ENCODE results near the gene MED15.

MED15 gene

DNA sequence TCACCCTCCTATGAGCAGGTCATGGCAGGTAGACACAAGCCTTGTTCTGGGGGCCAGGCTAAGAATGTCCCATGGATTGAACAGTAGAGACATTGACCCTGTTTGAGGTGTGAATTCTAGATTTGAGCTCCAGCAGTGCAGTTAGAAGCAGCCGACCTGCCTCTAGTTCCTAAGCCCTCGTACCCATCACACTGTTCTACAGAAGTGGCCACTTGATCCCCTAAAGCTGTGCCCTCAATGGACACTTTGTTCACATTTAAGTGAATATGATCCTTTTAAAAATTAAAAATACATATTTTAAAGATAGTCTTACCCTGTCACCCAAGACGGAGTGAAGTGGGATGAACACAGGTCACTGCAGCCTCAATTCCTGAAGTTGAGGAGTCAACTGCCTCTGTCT, 122.0 kb downstream of the MED15 start:
- no peak for DNase-seq

DNA sequence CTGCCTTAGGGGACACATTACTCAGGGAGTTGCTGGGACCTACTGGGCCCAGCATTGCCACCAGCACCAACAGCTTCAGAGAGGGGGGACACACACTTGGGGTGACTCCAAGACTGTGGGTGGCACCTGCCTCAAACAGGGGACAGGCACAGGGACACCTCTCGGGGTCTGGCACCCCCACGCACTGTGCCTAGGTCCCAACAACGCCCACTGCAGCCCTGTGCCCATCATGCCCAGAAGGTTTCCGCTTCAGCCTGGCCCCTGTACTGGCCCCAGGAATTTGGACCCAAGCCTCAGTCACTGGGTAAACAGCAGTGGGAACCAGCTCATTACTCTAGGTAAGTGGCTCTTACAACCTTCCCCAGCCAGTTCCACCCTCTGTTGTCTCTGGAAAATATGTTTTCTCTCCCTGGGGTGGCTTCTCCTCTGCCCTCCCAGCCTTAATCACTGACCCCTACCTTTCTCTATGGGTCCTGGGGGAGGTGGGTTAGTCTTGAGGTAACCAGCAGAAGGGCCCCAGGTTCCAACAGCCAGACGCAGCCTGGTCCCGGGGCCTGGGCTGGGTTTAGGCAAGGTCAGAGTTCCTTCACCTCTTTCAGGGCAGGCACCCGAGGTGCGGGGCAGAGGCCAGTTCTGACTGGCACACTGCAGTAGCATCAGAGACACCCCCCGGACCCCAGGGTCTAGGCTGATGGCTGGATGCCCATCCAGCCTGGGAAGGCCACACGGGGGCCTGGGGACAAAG, 123.6 kb downstream of the MED15 start:
- no peak for DNase-seq

DNA sequence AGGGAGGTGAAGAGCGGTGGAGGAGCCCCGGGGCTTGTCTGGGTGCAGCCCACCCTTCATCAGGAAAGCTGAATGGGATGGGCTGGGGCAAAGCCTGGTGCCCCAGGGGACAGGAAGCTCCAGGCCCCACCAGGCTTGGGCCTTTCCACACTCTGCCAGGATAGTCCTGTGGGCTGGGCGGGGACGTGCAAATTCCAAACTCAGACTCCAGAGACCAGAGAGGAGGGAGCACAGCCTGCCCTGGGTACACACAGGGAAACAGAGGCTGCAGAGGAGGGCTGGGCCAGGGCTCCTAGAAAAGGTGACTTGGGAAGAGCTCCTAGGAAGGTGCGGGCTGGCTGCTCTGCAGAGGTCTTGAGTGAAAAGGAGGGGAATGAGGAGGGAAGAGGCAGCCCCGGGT, 124.7 kb downstream of the MED15 start:
- DNase-seq = no peak

GRCh38 chr22:20632518-20632917, 125.1 kb downstream of the MED15 start:
- no peak for DNase-seq

DNA sequence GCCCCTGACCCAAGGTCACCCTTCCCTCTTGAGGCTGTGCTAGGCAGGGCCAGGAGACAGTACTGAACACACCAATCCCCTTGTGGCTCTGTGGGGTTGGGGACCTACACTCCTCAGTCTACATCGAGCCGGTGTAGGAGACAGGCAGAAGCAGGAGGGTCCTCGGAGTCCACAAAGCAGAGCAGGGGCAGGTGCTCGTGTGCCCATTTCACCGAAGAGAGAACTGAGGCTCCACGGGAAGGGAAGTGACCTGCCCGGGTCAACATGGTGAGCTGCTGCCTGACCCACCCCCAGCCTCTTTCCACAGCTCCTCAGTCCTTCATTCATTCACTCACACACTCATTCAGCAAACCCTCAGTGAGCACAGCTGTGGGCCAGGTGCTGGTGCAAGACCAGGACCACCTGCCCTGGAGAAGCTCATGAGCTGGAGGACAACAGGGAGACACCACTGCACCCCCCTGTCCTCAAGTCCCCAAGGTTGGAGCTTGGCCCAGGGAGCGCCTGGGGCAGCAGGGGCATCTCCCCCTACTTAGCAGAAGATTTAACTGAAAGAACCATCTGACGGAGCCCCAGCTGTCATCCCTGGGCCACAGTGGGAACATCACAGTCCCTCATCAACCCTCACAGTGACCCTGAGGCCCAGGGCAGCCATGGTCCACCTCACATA, 127.3 kb downstream of the MED15 start:
- no peak for DNase-seq

GRCh38 chr22:20635227-20635591, 127.8 kb downstream of the MED15 start:
- no peak for DNase-seq

DNA sequence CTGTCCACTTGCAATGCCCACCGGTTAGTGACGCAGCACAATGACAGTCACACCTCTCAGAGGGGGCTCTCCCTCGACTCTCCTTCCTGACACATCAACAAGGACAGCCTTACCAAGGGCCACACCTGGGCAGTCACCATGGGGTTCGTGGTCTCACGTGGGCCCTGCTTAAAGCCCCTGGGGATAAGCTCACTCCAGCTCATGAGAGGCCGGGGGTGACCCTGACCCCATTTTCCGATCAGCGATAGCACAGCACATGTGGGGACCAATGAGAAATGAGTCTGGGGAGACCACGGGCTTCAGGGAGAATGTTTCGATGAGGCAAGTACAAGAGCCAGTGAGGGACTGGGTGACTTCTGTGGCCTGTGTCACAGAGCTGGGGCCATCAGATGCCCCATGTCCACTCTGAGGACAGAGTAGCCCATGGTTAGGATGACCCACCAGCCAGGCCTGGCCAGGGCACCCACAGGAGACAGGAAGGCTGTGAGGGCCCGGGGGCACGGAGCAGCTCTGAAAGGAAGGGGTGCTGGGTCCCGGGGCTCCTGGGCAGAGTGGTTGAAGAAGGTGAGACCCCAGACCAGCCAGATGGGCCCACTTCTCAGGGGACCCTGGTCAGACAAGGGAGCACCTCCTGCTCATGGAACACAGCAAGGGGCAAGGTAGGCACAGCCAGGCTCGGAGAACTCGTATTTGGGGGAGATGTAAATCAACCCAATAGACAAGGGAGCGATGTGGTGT, 128.8 kb downstream of the MED15 start:
- DNase-seq = no peak

GRCh38 chr22:20636945-20637344, 129.5 kb downstream of the MED15 start:
- no peak for DNase-seq
